ENCODE results near the gene GMPS.

The GMPS gene

GRCh38 chr3:155876503-155876902 lies 6.1 kb downstream of the GMPS start:
- Histone ChIP-seq H3K27me3 (ENCODE audit: insufficient read depth, poor library complexity, severe bottlenecking) (no peaks in the 10 kb centered on the region), H3K27ac (replicated peaks) (no peak overlapping the region), H3K4me3 (replicated peaks; ENCODE audit: insufficient read depth, low read length) (no peak overlapping the region)
- no peak for DNase-seq (ENCODE audit: low read depth in 1 of 2, low spot score in 1 of 2)
- TF ChIP-seq POLR2AphosphoS5 (IDR thresholded peaks at IDR 0.05; ENCODE audit: low read depth) (no peak), CTCF (IDR thresholded peaks at IDR 0.05; ENCODE audit: insufficient read depth, low read length) (no peak), GABPA (IDR thresholded peaks at IDR 0.05; ENCODE audit: low read depth) (no peak), SPI1 (IDR thresholded peaks at IDR 0.05; ENCODE audit: borderline replicate concordance, low read depth) (no peak), REST (IDR thresholded peaks at IDR 0.05; ENCODE audit: insufficient replicate concordance, low read depth) (no peak)

- Histone ChIP-seq H3K4me3 (replicated peaks; ENCODE audit: insufficient read depth, low read length) (no peak overlapping the region), H3K27ac (replicated peaks) (no peak overlapping the region), H3K27me3 (ENCODE audit: insufficient read depth, poor library complexity, severe bottlenecking) (no peaks in the 10 kb centered on the region)
- TF ChIP-seq CTCF (IDR thresholded peaks at IDR 0.05; ENCODE audit: insufficient read depth, low read length) = no peak
- no peak for TF ChIP-seq REST (IDR thresholded peaks at IDR 0.05; ENCODE audit: insufficient replicate concordance, low read depth)
- TF ChIP-seq POLR2AphosphoS5 (IDR thresholded peaks at IDR 0.05; ENCODE audit: low read depth) = no peak
- TF ChIP-seq GABPA (IDR thresholded peaks at IDR 0.05; ENCODE audit: low read depth) = no peak
- no peak for TF ChIP-seq SPI1 (IDR thresholded peaks at IDR 0.05; ENCODE audit: borderline replicate concordance, low read depth)
- DNase-seq (ENCODE audit: low read depth in 1 of 2, low spot score in 1 of 2) = no peak
Observed at GRCh38 chr3:155880286-155880685, 9.8 kb downstream of the GMPS start.

GRCh38 chr3:155884292-155884691 lies 13.8 kb downstream of the GMPS start:
- H3K27me3 ChIP-seq (ENCODE audit: insufficient read depth, poor library complexity, severe bottlenecking) = no peaks in the 10 kb centered on the region
- no peak for TF ChIP-seq REST (IDR thresholded peaks at IDR 0.05; ENCODE audit: insufficient replicate concordance, low read depth)
- no peak for TF ChIP-seq POLR2AphosphoS5 (IDR thresholded peaks at IDR 0.05; ENCODE audit: low read depth)
- no peak for TF ChIP-seq CTCF (IDR thresholded peaks at IDR 0.05; ENCODE audit: insufficient read depth, low read length)
- no peak for TF ChIP-seq GABPA (IDR thresholded peaks at IDR 0.05; ENCODE audit: low read depth)
- no peak for TF ChIP-seq SPI1 (IDR thresholded peaks at IDR 0.05; ENCODE audit: borderline replicate concordance, low read depth)
- H3K4me3 ChIP-seq (replicated peaks; ENCODE audit: insufficient read depth, low read length) = no peak overlapping the region
- no peak overlapping the region for H3K27ac ChIP-seq (replicated peaks)
- no peak for DNase-seq (ENCODE audit: low read depth in 1 of 2, low spot score in 1 of 2)
